ENCODE data around the gene COL5A3.
"Not testable (repeated sequence)": the region's sequence is repeated elsewhere in the genome, so short reads cannot be mapped to it uniquely, and the experiment has no call there.

The COL5A3 gene

GRCh38 chr19:9968820-9969687, 41.2 kb downstream of the COL5A3 start:
- DNase-seq, result no peak

- no peak for DNase-seq
Observed at GRCh38 chr19:9967326-9967725, 43.0 kb downstream of the COL5A3 start.

GRCh38 chr19:9966448-9966847, 43.9 kb downstream of the COL5A3 start:
- DNase-seq, result no peak

- no peak for DNase-seq
Observed at GRCh38 chr19:9966024-9966423, 44.3 kb downstream of the COL5A3 start.

- no peak for DNase-seq
Observed at GRCh38 chr19:9962623-9963290, 47.5 kb downstream of the COL5A3 start.

GRCh38 chr19:9961103-9961502, 49.2 kb downstream of the COL5A3 start:
- no peak for DNase-seq

- no peak for DNase-seq
Observed at GRCh38 chr19:9958379-9958821, 51.9 kb downstream of the COL5A3 start.

GRCh38 chr19:9956956-9957355, 53.3 kb downstream of the COL5A3 start:
- DNase-seq, result no peak

GRCh38 chr19:9953802-9954542, 56.3 kb downstream of the COL5A3 start:
- DNase-seq, result no peak

- no peak for DNase-seq
Observed at GRCh38 chr19:9952276-9952675, 58.0 kb downstream of the COL5A3 start.

GRCh38 chr19:9947441-9947840, 62.9 kb downstream of the COL5A3 start:
- DNase-seq, result no peak

GRCh38 chr19:9946528-9947125, 63.7 kb downstream of the COL5A3 start:
- not testable (repeated sequence) for DNase-seq

- no peak for DNase-seq
Observed at GRCh38 chr19:9945319-9945966, 64.9 kb downstream of the COL5A3 start.

- no peak for DNase-seq
Observed at GRCh38 chr19:9943744-9944143, 66.6 kb downstream of the COL5A3 start.

- no peak for DNase-seq
Observed at GRCh38 chr19:9941671-9942070, 68.6 kb downstream of the COL5A3 start.

GRCh38 chr19:9941231-9941630, 69.1 kb downstream of the COL5A3 start:
- DNase-seq, result no peak

GRCh38 chr19:9940778-9941177, 69.5 kb downstream of the COL5A3 start:
- DNase-seq, result no peak

- no peak for DNase-seq
Observed at GRCh38 chr19:9939301-9939913, 70.9 kb downstream of the COL5A3 start.

GRCh38 chr19:9937001-9937411, 73.3 kb downstream of the COL5A3 start:
- no peak for DNase-seq

- DNase-seq, result no peak
Observed at GRCh38 chr19:9936326-9937000, 73.8 kb downstream of the COL5A3 start, which contains the start of gene OLFM2. Gene OLFM2 (minus strand): TSS chr19:9936515. CDS start chr19:9936366, 149 bp downstream.

Measured in NCI-H2029 (cell line).